Raji (cell line): Measurements from ENCODE around the gene SPTSSB.

Source experiments
- POLR2A ChIP-seq: IDR thresholded peaks from 2 replicates; pipeline ENCODE4 v1.6.1; 2011; ENCODE audit warnings: low read depth, low read length, control low read depth; ENCODE audit not compliant: insufficient read depth

The SPTSSB gene

GRCh38 chr3:161355508-161355907 lies 15.8 kb downstream of the SPTSSB start:
- TF ChIP-seq POLR2A: no peak

- no peak for TF ChIP-seq POLR2A
Measured at GRCh38 chr3:161354554-161354953, 16.8 kb downstream of the SPTSSB start.

GRCh38 chr3:161351330-161351729 lies 20.0 kb downstream of the SPTSSB start:
- TF ChIP-seq POLR2A: no peak

GRCh38 chr3:161350916-161351315 lies 20.4 kb downstream of the SPTSSB start:
- TF ChIP-seq POLR2A: no peak

- TF ChIP-seq POLR2A: no peak
Measured at GRCh38 chr3:161349529-161350312, 21.6 kb downstream of the SPTSSB start.

GRCh38 chr3:161348796-161349400 lies 22.4 kb downstream of the SPTSSB start:
- TF ChIP-seq POLR2A: no peak

GRCh38 chr3:161347726-161348125 lies 23.6 kb downstream of the SPTSSB start:
- no peak for TF ChIP-seq POLR2A

- no peak for TF ChIP-seq POLR2A
Measured at GRCh38 chr3:161345023-161345422, 26.3 kb downstream of the SPTSSB start.

- no peak for TF ChIP-seq POLR2A
Measured at GRCh38 chr3:161343986-161344385, 27.3 kb downstream of the SPTSSB start.

GRCh38 chr3:161343540-161343939 lies 27.8 kb downstream of the SPTSSB start:
- TF ChIP-seq POLR2A: no peak

GRCh38 chr3:161342629-161343028 lies 28.7 kb downstream of the SPTSSB start:
- TF ChIP-seq POLR2A: no peak

- no peak for TF ChIP-seq POLR2A
Measured at GRCh38 chr3:161339517-161340500, 31.5 kb downstream of the SPTSSB start.

GRCh38 chr3:161337311-161337710 lies 34.0 kb downstream of the SPTSSB start:
- TF ChIP-seq POLR2A: no peak

- no peak for TF ChIP-seq POLR2A
Measured at GRCh38 chr3:161336661-161337060, 34.7 kb downstream of the SPTSSB start.

- TF ChIP-seq POLR2A: no peak
Measured at GRCh38 chr3:161333696-161334095, 37.6 kb downstream of the SPTSSB start.

- TF ChIP-seq POLR2A: no peak
Measured at GRCh38 chr3:161332792-161333191, 38.5 kb downstream of the SPTSSB start.

- no peak for TF ChIP-seq POLR2A
Measured at GRCh38 chr3:161325059-161325458, 46.3 kb downstream of the SPTSSB start.
